Lung (tissue), 12 donors: ENCODE measurements around the gene NOL11. TPM values are rescaled to one million over a fixed set of nuclear protein-coding genes. Genes with fewer than 3 reads are reported as not detected.

Experiments
- ATAC-seq: fragments of 200-7000 bp; cut with Tn5 transposase; one replicate; pipeline ENCODE4 v1.9.1; 2020; ENCODE audit warnings: moderate number of reproducible peaks; ENCODE audit not compliant: insufficient read depth, low FRiP score
- DNase-seq, 3 donors: peaks; one replicate each; pipeline ENCODE4 v3.0.0-alpha.2; 2013 to 2017
- H3K27ac ChIP-seq, 2 donors: one replicate each; pipeline ENCODE4 v1.5.1; 2013; ENCODE audit warnings: mild to moderate bottlenecking in 2 of 2, moderate library complexity in 2 of 2, control low read depth in 1 of 2, inconsistent platforms in 1 of 2, low read depth in 1 of 2, low read length in 1 of 2
- H3K27me3 ChIP-seq, 3 donors: one replicate each; pipeline ENCODE4 v1.5.1; 2013; ENCODE audit warnings: low read length in 2 of 3; ENCODE audit not compliant: control insufficient read depth in 3 of 3, insufficient read depth in 3 of 3
- H3K36me3 ChIP-seq, 4 donors: one replicate each; pipeline ENCODE4 v1.5.1; 2013; ENCODE audit warnings: low read length in 4 of 4, mild to moderate bottlenecking in 1 of 4, moderate library complexity in 1 of 4; ENCODE audit not compliant: control insufficient read depth in 4 of 4, insufficient read depth in 4 of 4
- H3K4me1 ChIP-seq, 5 donors: one replicate each; pipeline ENCODE4 v1.5.1; 2013; ENCODE audit warnings: low read length in 5 of 5, mild to moderate bottlenecking in 2 of 5, moderate library complexity in 1 of 5; ENCODE audit not compliant: control insufficient read depth in 5 of 5, insufficient read depth in 5 of 5
- H3K4me3 ChIP-seq: one replicate; pipeline ENCODE4 v1.5.1; 2013; ENCODE audit warnings: mild to moderate bottlenecking, control low read depth, moderate library complexity
- H3K9ac ChIP-seq, 2 donors: one replicate each; pipeline ENCODE4 v1.5.1; 2013; ENCODE audit warnings: low read length in 2 of 2, control low read depth in 1 of 2; ENCODE audit not compliant: insufficient read depth in 1 of 2
- H3K9me3 ChIP-seq, 4 donors: one replicate each; pipeline ENCODE4 v1.5.1; 2013; ENCODE audit warnings: low read length in 3 of 4, mild to moderate bottlenecking in 1 of 4, moderate library complexity in 1 of 4; ENCODE audit not compliant: control insufficient read depth in 4 of 4, insufficient read depth in 3 of 4
- whole genome bisulfite sequencing, 2 donors: extraction: QIAGEN DNeasy Blood & Tissue Kit; methylation state at CpG; one replicate each; pipeline ENCODE4 v1.1.7; 2013; 5-methylcytosine and 5-hydroxymethylcytosine counted together
- polyA plus RNA-seq, 2 donors: library from polyadenylated mRNA; stranded (reverse); fragments of 200-250 nt; gene quantifications; one replicate each; pipeline ENCODE4 v1.2.1, GENCODE V29; 2013
- total RNA-seq, 2 donors: library from RNA; depleted of rRNA in 1 of 2; stranded (reverse); fragments of >200 nt in 1 of 2; gene quantifications; one replicate each; pipeline ENCODE4 v1.2.1, GENCODE V29; 2014 to 2021
- TF ChIP-seq, protein P1 (sequence below): IDR thresholded peaks from 2 replicates; pipeline ENCODE4 v1.5.1; 2012; ENCODE audit warnings: mild to moderate bottlenecking; ENCODE audit errors: control extremely low read depth, extremely low read depth
- donor health status: control.
- donor health status: control.
- donor health status: Bipolar disorder and iron deficiency.
- donor health status: healthy.
- donor health status: DM: yes; HTN: yes; CAD: no.

NOL11 gene
- total and polyA plus RNA-seq, 4 donors: 18.4 to 46.9 (median 37.8) TPM

DNA sequence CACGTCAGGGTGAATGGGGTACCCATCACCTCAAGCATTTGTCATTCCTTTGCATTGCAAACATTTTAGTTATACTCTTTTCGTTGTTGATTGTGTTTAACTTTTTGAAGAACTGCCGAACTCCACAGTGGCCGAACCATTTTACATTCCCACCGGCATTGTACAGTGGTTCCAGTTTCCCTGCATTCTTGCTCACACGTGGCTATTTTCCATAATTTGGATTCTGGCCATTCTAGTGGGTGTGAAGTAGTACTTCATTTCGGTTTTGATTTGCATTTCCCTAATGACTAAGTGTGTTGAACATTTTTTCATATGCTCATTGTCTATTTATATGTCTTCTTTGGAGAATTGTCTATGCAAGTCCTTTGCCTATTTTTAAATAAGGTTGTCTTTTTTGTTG lies 13.0 kb downstream of the NOL11 start:
- H3K36me3 ChIP-seq: peaks cover 24 to 60% (median 37%) of the 10 kb centered on the region in 4 donors
- WGBS, 2 donors: 78 to 83% methylated on average over 7 of the region's 7 CpGs
- ATAC-seq (no peak), DNase-seq (no peak)
- TF ChIP-seq, protein P1, sequence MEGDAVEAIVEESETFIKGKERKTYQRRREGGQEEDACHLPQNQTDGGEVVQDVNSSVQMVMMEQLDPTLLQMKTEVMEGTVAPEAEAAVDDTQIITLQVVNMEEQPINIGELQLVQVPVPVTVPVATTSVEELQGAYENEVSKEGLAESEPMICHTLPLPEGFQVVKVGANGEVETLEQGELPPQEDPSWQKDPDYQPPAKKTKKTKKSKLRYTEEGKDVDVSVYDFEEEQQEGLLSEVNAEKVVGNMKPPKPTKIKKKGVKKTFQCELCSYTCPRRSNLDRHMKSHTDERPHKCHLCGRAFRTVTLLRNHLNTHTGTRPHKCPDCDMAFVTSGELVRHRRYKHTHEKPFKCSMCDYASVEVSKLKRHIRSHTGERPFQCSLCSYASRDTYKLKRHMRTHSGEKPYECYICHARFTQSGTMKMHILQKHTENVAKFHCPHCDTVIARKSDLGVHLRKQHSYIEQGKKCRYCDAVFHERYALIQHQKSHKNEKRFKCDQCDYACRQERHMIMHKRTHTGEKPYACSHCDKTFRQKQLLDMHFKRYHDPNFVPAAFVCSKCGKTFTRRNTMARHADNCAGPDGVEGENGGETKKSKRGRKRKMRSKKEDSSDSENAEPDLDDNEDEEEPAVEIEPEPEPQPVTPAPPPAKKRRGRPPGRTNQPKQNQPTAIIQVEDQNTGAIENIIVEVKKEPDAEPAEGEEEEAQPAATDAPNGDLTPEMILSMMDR: no peak
- H3K4me3 ChIP-seq: no peak overlapping the region
- H3K9ac ChIP-seq: no peak overlapping the region
- H3K27ac ChIP-seq: no peak overlapping the region
- H3K27me3 ChIP-seq: no peaks in the 10 kb centered on the region
- peaks cover 0 to 5% (median 0%) of the 10 kb centered on the region in 5 donors for H3K4me1 ChIP-seq
- H3K9me3 ChIP-seq: no peaks in the 10 kb centered on the region

- Histone ChIP-seq H3K36me3 (peaks cover 15 to 60% (median 46%) of the 10 kb centered on the region in 4 donors), H3K27ac (no peak overlapping the region), H3K27me3 (no peaks in the 10 kb centered on the region), H3K4me3 (no peak overlapping the region), H3K9ac (no peak overlapping the region), H3K9me3 (no peaks in the 10 kb centered on the region), H3K4me1 (peaks cover 0 to 5% (median 0%) of the 10 kb centered on the region in 5 donors)
- 66 to 75% methylated on average over 2 of the region's 2 CpGs for WGBS, 2 donors
- ATAC-seq: no peak
- TF ChIP-seq, protein P1: no peak
- no peak for DNase-seq
Observed at GRCh38 chr17:67733449-67733848, 15.7 kb downstream of the NOL11 start.

GRCh38 chr17:67737145-67737544 lies 19.4 kb downstream of the NOL11 start:
- no peak overlapping the region for H3K27ac ChIP-seq
- H3K36me3 ChIP-seq: peaks cover 15 to 52% (median 43%) of the 10 kb centered on the region in 4 donors
- H3K4me3 ChIP-seq: no peak overlapping the region
- no peak overlapping the region for H3K9ac ChIP-seq
- TF ChIP-seq, protein P1: no peak
- H3K4me1 ChIP-seq: peaks cover 0 to 5% (median 0%) of the 10 kb centered on the region in 5 donors
- DNase-seq (no peak), ATAC-seq (no peak)
- H3K27me3 ChIP-seq: no peaks in the 10 kb centered on the region
- H3K9me3 ChIP-seq: no peaks in the 10 kb centered on the region
- WGBS, 2 donors: 82 to 91% methylated on average over 8 of the region's 8 CpGs

GRCh38 chr17:67742025-67742424 lies 24.3 kb downstream of the NOL11 start:
- Histone ChIP-seq H3K9me3 (no peaks in the 10 kb centered on the region), H3K4me3 (no peak overlapping the region), H3K36me3 (peaks cover 18 to 47% (median 38%) of the 10 kb centered on the region in 4 donors), H3K9ac (no peak overlapping the region), H3K4me1 (no peaks in the 10 kb centered on the region), H3K27me3 (no peaks in the 10 kb centered on the region), H3K27ac (no peak overlapping the region)
- TF ChIP-seq, protein P1: no peak
- WGBS, 2 donors: 70 to 85% methylated on average over 2 of the region's 2 CpGs
- ATAC-seq (no peak), DNase-seq (no peak)
